ENCODE results near the gene FBXL3. TPM values are rescaled to one million over a fixed set of nuclear protein-coding genes. Genes with fewer than 3 reads are reported as not detected.

Gene FBXL3
- total and polyA plus RNA-seq, 2 donors (not counting 1 experiment from before 2014, with no cell fraction given): 20.5 to 78.0 TPM

DNA sequence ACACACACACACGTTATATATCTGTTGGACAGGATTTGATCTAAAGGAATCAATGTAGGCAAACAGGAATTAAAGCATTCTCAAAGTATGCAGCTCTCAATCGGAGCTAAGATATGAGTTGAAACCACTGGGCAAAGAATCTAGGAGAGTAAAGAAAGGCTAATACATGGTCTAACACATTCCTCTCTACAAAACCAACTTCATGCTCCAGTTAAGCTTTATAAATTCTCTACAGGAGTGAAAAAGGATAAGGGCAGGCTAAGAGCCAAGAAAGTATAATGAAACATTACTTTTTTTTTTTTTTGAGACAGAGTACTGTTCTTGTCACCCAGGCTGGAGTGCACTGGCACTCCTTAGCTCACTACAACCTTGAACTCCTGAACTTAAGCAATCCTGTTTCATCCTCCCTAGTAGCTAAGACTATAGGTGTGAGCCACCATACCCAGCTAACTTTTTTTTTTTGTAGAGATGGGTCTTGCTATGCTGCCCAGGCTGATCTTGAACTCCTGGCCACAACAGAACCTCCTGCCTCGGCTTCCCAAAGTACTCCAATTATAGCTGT lies 10.6 kb downstream of the FBXL3 start:
- Mint-ChIP-seq H3K4me3 (no peak overlapping the region), H3K27me3 (no peaks in the 10 kb centered on the region), H3K27ac (no peak overlapping the region), H3K9me3 (ENCODE audit: insufficient read depth) (no peaks in the 10 kb centered on the region), H3K4me1 (peaks cover 35% of the 10 kb centered on the region)
- ChIA-PET CTCF (interaction anchor here (0.6 to 1.4 kb wide), 6 partner anchors 9 to 211 kb away, joined by 3 to 4 read pairs (median 3); no protein-coding TSS in a partner anchor), POLR2A (no interaction called here)
- Histone ChIP-seq H4K20me1 (ENCODE audit: control insufficient read depth, insufficient read depth, low read length, poor library complexity, severe bottlenecking) (peaks cover 58% of the 10 kb centered on the region), H3K9ac (ENCODE audit: low read length) (no peak overlapping the region), H2AFZ (ENCODE audit: insufficient read depth, low read depth, low read length, poor library complexity, severe bottlenecking) (no peak overlapping the region), H3K4me1 (ENCODE audit: control insufficient read depth in 2 of 2, insufficient read depth in 2 of 2, low read length in 2 of 2) (peaks cover 3 to 13% of the 10 kb centered on the region in 2 donors), H3K27ac (ENCODE audit: low read length in 2 of 2) (peak overlapping the region in 1 of 2 donors; percentile 8), H3K4me2 (replicated peaks; ENCODE audit: low read depth, low read length, poor library complexity, severe bottlenecking) (no peak overlapping the region), H3K79me2 (ENCODE audit: control insufficient read depth, insufficient read depth, low read length) (peaks cover 91% of the 10 kb centered on the region), H3K36me3 (replicated peaks in 1 of 2; ENCODE audit: control extremely low read depth in 1 of 2, control insufficient read depth in 1 of 2, extremely low read depth in 1 of 2, insufficient read depth in 2 of 2, low read length in 1 of 2) (peaks cover 2 to 65% of the 10 kb centered on the region in 2 experiments), H3K4me3 (ENCODE audit: control extremely low read depth in 1 of 5, extremely low read depth in 1 of 5, insufficient read depth in 1 of 5, low read depth in 2 of 5, low read length in 4 of 5) (no peak overlapping the region), H3K27me3 (replicated peaks in 1 of 4; ENCODE audit: control extremely low read depth in 1 of 4, control insufficient read depth in 3 of 4, insufficient read depth in 4 of 4, low read length in 3 of 4) (no peaks in the 10 kb centered on the region), H3K9me3 (ENCODE audit: control extremely low read depth in 1 of 3, control insufficient read depth in 2 of 3, insufficient read depth in 1 of 3, low read length in 2 of 3) (no peaks in the 10 kb centered on the region)
- no peak for ATAC-seq (ENCODE audit: low read depth)
- no peak for DNase-seq
- WGBS (ENCODE audit: insufficient coverage): 100% methylated on average over 1 of the region's 3 CpGs
- TF ChIP-seq EZH2 (IDR thresholded peaks at IDR 0.05; ENCODE audit: borderline replicate concordance, insufficient read depth, low read depth, low read length, poor library complexity, severe bottlenecking) (no peak), CTCF (IDR thresholded peaks at IDR 0.05) (no peak)
- intact Hi-C loops (cut with micrococcal nuclease): loop anchor here (5.0 kb wide), 1 partner anchor 46 kb away; no protein-coding TSS in a partner anchor

- Histone ChIP-seq H3K9ac (ENCODE audit: low read length) (no peak overlapping the region), H3K9me3 (ENCODE audit: control extremely low read depth in 1 of 3, control insufficient read depth in 2 of 3, insufficient read depth in 1 of 3, low read length in 2 of 3) (no peaks in the 10 kb centered on the region), H3K4me3 (ENCODE audit: control extremely low read depth in 1 of 5, extremely low read depth in 1 of 5, insufficient read depth in 1 of 5, low read depth in 2 of 5, low read length in 4 of 5) (no peak overlapping the region), H3K27ac (ENCODE audit: low read length in 2 of 2) (peak overlapping the region in 1 of 2 donors; percentile 22), H4K20me1 (ENCODE audit: control insufficient read depth, insufficient read depth, low read length, poor library complexity, severe bottlenecking) (peaks cover 54% of the 10 kb centered on the region), H3K27me3 (replicated peaks in 1 of 4; ENCODE audit: control extremely low read depth in 1 of 4, control insufficient read depth in 3 of 4, insufficient read depth in 4 of 4, low read length in 3 of 4) (no peaks in the 10 kb centered on the region), H2AFZ (ENCODE audit: insufficient read depth, low read depth, low read length, poor library complexity, severe bottlenecking) (no peak overlapping the region), H3K4me1 (ENCODE audit: control insufficient read depth in 2 of 2, insufficient read depth in 2 of 2, low read length in 2 of 2) (peaks cover 0 to 10% of the 10 kb centered on the region in 2 donors), H3K79me2 (ENCODE audit: control insufficient read depth, insufficient read depth, low read length) (peaks cover 89% of the 10 kb centered on the region), H3K36me3 (replicated peaks in 1 of 2; ENCODE audit: control extremely low read depth in 1 of 2, control insufficient read depth in 1 of 2, extremely low read depth in 1 of 2, insufficient read depth in 2 of 2, low read length in 1 of 2) (peaks cover 2 to 71% of the 10 kb centered on the region in 2 experiments), H3K4me2 (replicated peaks; ENCODE audit: low read depth, low read length, poor library complexity, severe bottlenecking) (no peak overlapping the region)
- Mint-ChIP-seq H3K4me1 (peaks cover 31% of the 10 kb centered on the region), H3K9me3 (ENCODE audit: insufficient read depth) (no peaks in the 10 kb centered on the region), H3K4me3 (no peak overlapping the region), H3K27ac (no peak overlapping the region), H3K27me3 (no peaks in the 10 kb centered on the region)
- no peak for ATAC-seq (ENCODE audit: low read depth)
- ChIA-PET POLR2A (no interaction called here), CTCF (interaction anchor here (1.0 to 1.8 kb wide), 2 partner anchors 12 to 35 kb away, joined by 3 to 6 read pairs; no protein-coding TSS in a partner anchor)
- intact Hi-C loops (cut with micrococcal nuclease): loop anchor here (5.0 kb wide), 1 partner anchor 47 kb away; no protein-coding TSS in a partner anchor
- WGBS (ENCODE audit: insufficient coverage): no CpG with 5 or more reads among the region's 2 CpGs
- no peak for DNase-seq
- no peak for TF ChIP-seq CTCF (IDR thresholded peaks at IDR 0.05)
- no peak for TF ChIP-seq EZH2 (IDR thresholded peaks at IDR 0.05; ENCODE audit: borderline replicate concordance, insufficient read depth, low read depth, low read length, poor library complexity, severe bottlenecking)
These were observed 11.9 kb downstream of the FBXL3 start for GRCh38 chr13:77014906-77015685.

Data from B cell (primary cell).